Vagina (tissue), 2 donors: ENCODE measurements around the gene SGIP1. TPM values are rescaled to one million over a fixed set of nuclear protein-coding genes. Genes with fewer than 3 reads are reported as not detected.
A peak's percentile ranks its signal among the peaks of the same experiment; 100 is the strongest.

Experiments
- DNase-seq, 2 donors: peaks; one replicate each; pipeline ENCODE4 v3.0.0-alpha.2; 2017; ENCODE audit errors: extremely low spot score in 2 of 2
- H3K27ac ChIP-seq: fragments of 200-600 bp; sonication (generic); one replicate; pipeline ENCODE4 v1.5.1; 2019
- H3K27me3 ChIP-seq: fragments of 200-600 bp; sonication (generic); one replicate; pipeline ENCODE4 v1.5.1; 2019
- H3K36me3 ChIP-seq, 2 donors: fragments of 200-600 bp; sonication (generic); one replicate each; pipeline ENCODE4 v1.5.1; 2017 to 2019
- H3K4me1 ChIP-seq: fragments of 200-600 bp; sonication (generic); one replicate; pipeline ENCODE4 v1.5.1; 2019
- H3K4me3 ChIP-seq, 2 donors: fragments of 200-600 bp; sonication (generic); 1 replicate in 1 of 2; 2 replicates in 1 of 2; pipeline ENCODE4 v1.5.1; 2016 to 2019
- H3K9me3 ChIP-seq: fragments of 200-600 bp; sonication (generic); one replicate; pipeline ENCODE4 v1.5.1; 2019
- CTCF ChIP-seq, 3 experiments: fragments of 450-650 bp in 2 of 3; fragments of 200-600 bp in 1 of 3; sonication (generic) in 1 of 3; IDR thresholded peaks; one replicate each; pipeline ENCODE4 v1.5.1; 2017 to 2019; ENCODE audit warnings: antibody characterized with exemption in 3 of 3, mild to moderate bottlenecking in 2 of 3, moderate library complexity in 2 of 3
- POLR2A ChIP-seq, 2 donors: fragments of 450-650 bp; IDR thresholded peaks; one replicate each; pipeline ENCODE4 v1.6.1; 2017; ENCODE audit warnings: antibody characterized with exemption in 2 of 2, mild to moderate bottlenecking in 2 of 2, moderate library complexity in 2 of 2
- POLR2AphosphoS5 ChIP-seq, 2 donors: sonication (generic); formaldehyde crosslinking; IDR thresholded peaks; one replicate each; pipeline ENCODE4 v1.9.0; 2017; ENCODE audit warnings: antibody characterized with exemption in 2 of 2, mild to moderate bottlenecking in 2 of 2, low read depth in 1 of 2; ENCODE audit not compliant: insufficient read depth in 1 of 2
- intact Hi-C: fragments of 100-400 bp; cut with DNase I; formaldehyde crosslinking; loops from one replicate; pipeline ENCODE4 v1.15.1; 2023
- total RNA-seq: library from RNA; depleted of rRNA; stranded (reverse); fragments of >200 nt; gene quantifications from one replicate; pipeline ENCODE4 v1.2.3, GENCODE V29; 2016

Gene SGIP1
- total RNA-seq = 14.0 TPM

DNA sequence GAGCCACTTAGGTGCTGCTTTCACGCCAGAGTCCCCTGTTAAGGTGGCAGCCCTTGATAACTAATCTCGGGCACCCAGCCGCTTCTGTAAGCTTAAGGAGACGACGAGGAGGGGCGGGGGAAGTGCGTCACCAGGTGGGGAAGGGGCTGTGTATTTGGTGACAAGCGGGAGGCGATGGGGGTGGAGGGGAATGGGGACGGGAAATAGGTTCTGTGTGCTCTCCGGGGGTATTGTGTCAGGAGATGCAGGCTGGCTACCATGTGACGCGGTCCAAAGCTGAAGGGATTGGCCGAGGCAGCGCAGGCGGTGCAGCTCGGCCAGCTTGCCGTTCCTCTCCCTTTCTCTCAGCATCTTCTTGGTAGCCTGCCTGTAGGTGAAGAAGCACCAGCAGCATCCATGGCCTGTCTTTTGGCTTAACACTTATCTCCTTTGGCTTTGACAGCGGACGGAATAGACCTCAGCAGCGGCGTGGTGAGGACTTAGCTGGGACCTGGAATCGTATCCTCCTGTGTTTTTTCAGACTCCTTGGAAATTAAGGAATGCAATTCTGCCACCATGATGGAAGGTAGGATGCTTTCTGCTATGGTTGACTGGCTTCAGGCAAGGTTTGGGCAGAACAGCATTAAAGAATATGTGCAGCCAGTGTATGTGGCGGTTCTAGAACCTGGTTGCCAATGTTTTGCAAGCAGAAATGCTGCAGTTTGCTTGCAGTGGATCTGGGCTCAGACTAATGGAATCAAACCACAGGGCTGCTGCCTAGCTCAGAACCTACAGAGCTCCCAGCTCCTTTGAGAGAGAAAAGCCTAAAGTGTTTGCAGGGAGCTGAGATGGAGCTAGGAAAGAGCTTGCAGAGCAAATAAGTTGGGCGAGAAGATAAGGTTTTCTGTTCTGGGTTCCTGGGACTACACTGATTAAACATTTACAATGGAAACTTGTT lies at the start of gene SGIP1:
Gene SGIP1, plus strand, starts transcription at position 350 of the 937 bp plus-strand sequence. Its CDS starts 206 bp downstream, at position 556.
- no peak for DNase-seq
- intact Hi-C loops = no loop called here
- peaks cover 26% of the 10 kb centered on the region for H3K4me1 ChIP-seq

DNA sequence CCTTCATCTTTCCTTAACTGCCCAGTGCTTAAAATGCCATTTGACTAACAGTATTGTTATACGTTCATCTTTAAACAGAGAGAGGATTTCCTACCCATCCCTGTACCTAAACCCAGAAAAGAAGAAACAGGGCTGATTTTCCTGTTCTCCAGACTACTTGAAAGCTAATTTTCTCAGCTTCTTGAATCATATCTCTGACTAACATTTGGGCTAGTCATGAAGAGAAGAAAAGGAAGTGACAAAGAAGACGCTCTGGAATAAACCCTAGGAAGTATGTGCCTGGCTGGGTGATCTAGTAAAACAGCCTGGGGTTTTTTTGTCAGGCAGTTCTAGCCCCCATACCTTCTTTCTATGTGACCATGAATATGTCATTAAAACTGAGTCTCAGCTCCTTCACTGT lies 44.8 kb upstream of the SGIP1 start:
- no peak for TF ChIP-seq CTCF (IDR thresholded peaks at IDR 0.05)
- no peak for TF ChIP-seq POLR2A (IDR thresholded peaks at IDR 0.05)
- no peak for TF ChIP-seq POLR2AphosphoS5 (IDR thresholded peaks at IDR 0.05; ENCODE audit: insufficient read depth in 1 of 2, low read depth in 1 of 2)
- H3K4me3 ChIP-seq = no peak overlapping the region
- no peaks in the 10 kb centered on the region for H3K9me3 ChIP-seq
- no peaks in the 10 kb centered on the region for H3K36me3 ChIP-seq
- no peaks in the 10 kb centered on the region for H3K27me3 ChIP-seq
- no peaks in the 10 kb centered on the region for H3K4me1 ChIP-seq
- intact Hi-C loops = no loop called here
- H3K27ac ChIP-seq = no peak overlapping the region
- no peak for DNase-seq

More for the DNA sequence above, at the start of gene SGIP1:
- peak within 1 kb of the TSS; percentile 87 for H3K27ac ChIP-seq
- H3K27me3 ChIP-seq = no peaks in the 10 kb centered on the region
- no peaks in the 10 kb centered on the region for H3K9me3 ChIP-seq
- no peaks in the 10 kb centered on the region for H3K36me3 ChIP-seq
- TF ChIP-seq CTCF (IDR thresholded peaks at IDR 0.05) = no peak
- TF ChIP-seq POLR2A (IDR thresholded peaks at IDR 0.05) = peak in 1 of 2 donors; percentile 25
- TF ChIP-seq POLR2AphosphoS5 (IDR thresholded peaks at IDR 0.05; ENCODE audit: insufficient read depth in 1 of 2, low read depth in 1 of 2) = peak in 1 of 2 donors; percentile 72
- peak within 1 kb of the TSS; percentile 51 to 55 for H3K4me3 ChIP-seq

GRCh38 chr1:66489972-66490601 lies 43.9 kb upstream of the SGIP1 start:
- Histone ChIP-seq H3K4me3 (no peak overlapping the region), H3K9me3 (no peaks in the 10 kb centered on the region), H3K27me3 (no peaks in the 10 kb centered on the region), H3K4me1 (no peaks in the 10 kb centered on the region), H3K27ac (no peak overlapping the region), H3K36me3 (no peaks in the 10 kb centered on the region)
- no peak for DNase-seq
- no peak for TF ChIP-seq POLR2A (IDR thresholded peaks at IDR 0.05)
- TF ChIP-seq POLR2AphosphoS5 (IDR thresholded peaks at IDR 0.05; ENCODE audit: insufficient read depth in 1 of 2, low read depth in 1 of 2) = no peak
- TF ChIP-seq CTCF (IDR thresholded peaks at IDR 0.05) = no peak
- intact Hi-C loops = no loop called here

DNA sequence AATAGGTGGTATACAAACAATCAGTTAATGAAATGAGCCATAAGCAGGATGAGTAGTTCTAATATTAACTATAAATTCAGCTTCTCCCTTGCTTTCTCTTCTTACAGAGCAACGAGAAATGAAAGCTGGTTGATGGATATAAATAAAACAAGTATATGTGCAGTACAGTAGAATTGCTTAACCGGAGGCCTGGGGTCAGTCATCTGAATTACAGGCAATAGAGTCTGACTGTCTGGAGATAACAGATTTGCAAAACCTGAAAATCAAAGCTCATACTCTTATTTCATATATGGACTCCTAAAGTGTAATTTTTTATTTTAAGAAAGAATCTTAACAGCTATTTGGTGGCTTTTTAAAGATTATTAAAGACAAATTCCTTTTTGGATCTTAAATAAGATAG lies 43.1 kb upstream of the SGIP1 start:
- no peak overlapping the region for H3K4me3 ChIP-seq
- no peaks in the 10 kb centered on the region for H3K9me3 ChIP-seq
- H3K36me3 ChIP-seq = no peaks in the 10 kb centered on the region
- no peak for TF ChIP-seq CTCF (IDR thresholded peaks at IDR 0.05)
- no peak for TF ChIP-seq POLR2AphosphoS5 (IDR thresholded peaks at IDR 0.05; ENCODE audit: insufficient read depth in 1 of 2, low read depth in 1 of 2)
- no peak for TF ChIP-seq POLR2A (IDR thresholded peaks at IDR 0.05)
- no peaks in the 10 kb centered on the region for H3K27me3 ChIP-seq
- intact Hi-C loops = no loop called here
- no peak overlapping the region for H3K27ac ChIP-seq
- DNase-seq = no peak
- H3K4me1 ChIP-seq = no peaks in the 10 kb centered on the region
